Activated CD8-positive, alpha-beta memory T cell treated with anti-CD3 and anti-CD28 coated beads for 1 hour (primary cell): ENCODE results near the gene VWA1.
"Not testable (repeated sequence)": the region's sequence is repeated elsewhere in the genome, so short reads cannot be mapped to it uniquely, and the experiment has no call there.

ENCODE experiments used
- DNase-seq, 2 donors: peaks; one replicate each; pipeline ENCODE4 v3.0.0-alpha.2; 2020; ENCODE audit warnings: low read depth in 1 of 2; ENCODE audit errors: extremely low read depth in 1 of 2

VWA1 gene

GRCh38 chr1:1434824-1435105 lies 725 bp upstream of the VWA1 start:
- DNase-seq, result no peak

GRCh38 chr1:1435911-1436629 lies 580 bp downstream of the VWA1 start:
- no peak for DNase-seq

- no peak for DNase-seq
Observed at GRCh38 chr1:1436630-1437032, 1.1 kb downstream of the VWA1 start.

GRCh38 chr1:1437033-1437903 lies 1.8 kb downstream of the VWA1 start:
- no peak for DNase-seq

GRCh38 chr1:1437904-1438376 lies 2.5 kb downstream of the VWA1 start:
- DNase-seq, result no peak

- DNase-seq, result no peak
Observed at GRCh38 chr1:1438531-1439381, 3.3 kb downstream of the VWA1 start.

GRCh38 chr1:1439546-1440261 lies 4.2 kb downstream of the VWA1 start:
- DNase-seq, result no peak

- no peak for DNase-seq
Observed at GRCh38 chr1:1440262-1441001, 4.9 kb downstream of the VWA1 start.

GRCh38 chr1:1441002-1441888 lies 5.8 kb downstream of the VWA1 start:
- DNase-seq, result peak in 1 of 2 donors; percentile 37

GRCh38 chr1:1442069-1442770 lies 6.7 kb downstream of the VWA1 start:
- DNase-seq, result no peak

- DNase-seq, result not testable (repeated sequence)
Observed at GRCh38 chr1:1446631-1447030, 11.1 kb downstream of the VWA1 start.

GRCh38 chr1:1449099-1449739 lies 13.7 kb downstream of the VWA1 start, which contains the start of gene ATAD3C:
Gene ATAD3C, plus strand, starts transcription at chr1:1449689. Its CDS starts 995 bp downstream, at chr1:1450684.
- no peak for DNase-seq

GRCh38 chr1:1450616-1451015 lies 15.1 kb downstream of the VWA1 start:
- not testable (repeated sequence) for DNase-seq

- DNase-seq, result no peak
Observed at GRCh38 chr1:1451696-1452364, 16.3 kb downstream of the VWA1 start.

GRCh38 chr1:1452365-1452739 lies 16.9 kb downstream of the VWA1 start:
- DNase-seq, result not testable (repeated sequence)

- no peak for DNase-seq
Observed at GRCh38 chr1:1452882-1453281, 17.4 kb downstream of the VWA1 start.
